GM12864 (cell line): ENCODE results near the gene NKAPL.

ENCODE experiments used
- DNase-seq: peaks from one replicate; pipeline ENCODE4 v3.0.0-alpha.2; 2011; ENCODE audit warnings: low read depth
- H3K4me3 ChIP-seq: 2 replicates; pipeline ENCODE4 v1.5.1; 2011; ENCODE audit warnings: mild to moderate bottlenecking, low read depth, low read length, control low read depth
- TF ChIP-seq, protein P1 (sequence below): IDR thresholded peaks from 2 replicates; pipeline ENCODE4 v1.5.1; 2011; ENCODE audit warnings: low read depth, mild to moderate bottlenecking, moderate library complexity, low read length, control low read depth, inconsistent platforms; ENCODE audit errors: missing control alignments

Gene NKAPL

DNA sequence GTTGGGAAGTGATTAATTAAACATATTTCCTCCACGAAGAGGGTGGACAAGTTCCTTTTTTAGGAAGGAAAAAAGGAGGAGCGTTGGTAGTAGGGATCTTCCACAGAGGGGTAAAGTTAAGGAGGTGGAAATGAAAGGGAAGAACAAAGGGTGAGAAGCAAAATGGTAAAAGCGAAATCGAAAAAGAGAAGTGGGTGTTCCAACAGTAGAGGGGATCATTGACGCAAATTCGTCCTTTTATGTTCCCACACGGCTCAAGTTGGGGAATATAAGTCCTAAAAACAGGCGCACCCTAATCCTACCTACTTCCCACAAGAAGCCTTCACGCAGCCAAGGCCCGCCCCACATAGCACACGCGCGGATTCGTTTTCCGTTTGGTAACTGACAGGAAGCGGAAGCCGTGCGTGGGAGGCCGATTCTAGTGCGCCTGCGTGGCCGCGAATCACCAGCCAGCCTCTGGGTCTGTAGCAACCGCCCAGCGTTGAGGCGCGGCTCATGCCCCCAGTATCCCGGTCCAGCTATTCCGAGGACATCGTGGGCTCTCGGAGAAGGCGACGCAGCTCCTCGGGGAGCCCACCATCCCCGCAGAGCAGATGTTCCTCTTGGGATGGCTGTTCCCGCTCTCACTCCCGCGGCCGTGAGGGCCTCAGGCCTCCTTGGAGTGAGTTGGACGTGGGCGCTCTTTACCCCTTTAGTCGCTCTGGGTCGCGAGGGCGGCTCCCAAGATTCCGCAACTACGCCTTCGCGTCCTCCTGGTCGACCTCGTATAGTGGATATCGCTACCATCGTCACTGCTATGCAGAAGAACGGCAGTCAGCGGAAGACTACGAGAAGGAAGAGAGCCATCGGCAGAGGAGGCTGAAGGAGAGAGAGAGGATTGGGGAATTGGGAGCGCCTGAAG lies at the start of gene NKAPL:
TSS of gene NKAPL (plus strand) at position 421 of the 901 bp plus-strand sequence. CDS start at position 496, 75 bp downstream.
- H3K4me3 ChIP-seq, result no peak within 1 kb of the TSS
- DNase-seq, result no peak
- TF ChIP-seq, protein P1, sequence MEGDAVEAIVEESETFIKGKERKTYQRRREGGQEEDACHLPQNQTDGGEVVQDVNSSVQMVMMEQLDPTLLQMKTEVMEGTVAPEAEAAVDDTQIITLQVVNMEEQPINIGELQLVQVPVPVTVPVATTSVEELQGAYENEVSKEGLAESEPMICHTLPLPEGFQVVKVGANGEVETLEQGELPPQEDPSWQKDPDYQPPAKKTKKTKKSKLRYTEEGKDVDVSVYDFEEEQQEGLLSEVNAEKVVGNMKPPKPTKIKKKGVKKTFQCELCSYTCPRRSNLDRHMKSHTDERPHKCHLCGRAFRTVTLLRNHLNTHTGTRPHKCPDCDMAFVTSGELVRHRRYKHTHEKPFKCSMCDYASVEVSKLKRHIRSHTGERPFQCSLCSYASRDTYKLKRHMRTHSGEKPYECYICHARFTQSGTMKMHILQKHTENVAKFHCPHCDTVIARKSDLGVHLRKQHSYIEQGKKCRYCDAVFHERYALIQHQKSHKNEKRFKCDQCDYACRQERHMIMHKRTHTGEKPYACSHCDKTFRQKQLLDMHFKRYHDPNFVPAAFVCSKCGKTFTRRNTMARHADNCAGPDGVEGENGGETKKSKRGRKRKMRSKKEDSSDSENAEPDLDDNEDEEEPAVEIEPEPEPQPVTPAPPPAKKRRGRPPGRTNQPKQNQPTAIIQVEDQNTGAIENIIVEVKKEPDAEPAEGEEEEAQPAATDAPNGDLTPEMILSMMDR, result no peak

DNA sequence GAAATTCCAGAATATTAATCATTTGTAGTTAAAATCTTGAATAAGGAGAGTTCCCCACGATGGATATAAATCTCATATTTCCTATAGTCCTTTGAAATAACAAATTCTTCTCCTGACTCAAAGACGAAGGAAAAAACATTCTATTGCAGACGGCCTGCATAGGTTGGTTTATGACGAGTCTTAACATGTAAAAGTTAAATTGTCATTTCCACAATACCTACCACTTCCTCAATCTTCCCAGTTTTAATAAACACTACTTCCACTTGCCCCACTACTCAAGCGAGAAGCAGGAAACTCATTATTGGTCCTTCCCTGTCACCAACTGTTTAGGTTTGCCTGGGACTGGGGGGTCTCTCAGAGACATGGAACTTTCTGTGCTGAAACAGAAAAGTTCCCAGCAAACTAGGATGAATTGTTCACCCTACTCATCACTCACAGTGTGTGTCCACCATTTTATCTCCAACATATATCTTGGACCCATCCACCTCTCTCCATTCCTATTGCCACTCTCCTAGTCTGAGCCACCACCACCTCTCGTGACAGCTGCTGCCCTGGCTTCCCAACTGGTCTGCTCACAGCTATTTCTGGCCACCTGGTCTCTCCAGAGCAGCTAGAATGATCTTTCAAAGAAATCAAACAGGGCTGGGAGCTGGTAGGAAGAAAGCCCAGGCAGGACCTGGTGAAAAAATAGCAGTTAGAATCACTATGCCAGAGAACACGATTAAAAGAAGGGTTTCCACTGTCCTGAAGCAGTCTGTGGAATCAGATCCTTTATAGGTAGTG lies 49.2 kb upstream of the NKAPL start:
- DNase-seq, result no peak
- H3K4me3 ChIP-seq, result no peak overlapping the region
- TF ChIP-seq, protein P1, result no peak

DNA sequence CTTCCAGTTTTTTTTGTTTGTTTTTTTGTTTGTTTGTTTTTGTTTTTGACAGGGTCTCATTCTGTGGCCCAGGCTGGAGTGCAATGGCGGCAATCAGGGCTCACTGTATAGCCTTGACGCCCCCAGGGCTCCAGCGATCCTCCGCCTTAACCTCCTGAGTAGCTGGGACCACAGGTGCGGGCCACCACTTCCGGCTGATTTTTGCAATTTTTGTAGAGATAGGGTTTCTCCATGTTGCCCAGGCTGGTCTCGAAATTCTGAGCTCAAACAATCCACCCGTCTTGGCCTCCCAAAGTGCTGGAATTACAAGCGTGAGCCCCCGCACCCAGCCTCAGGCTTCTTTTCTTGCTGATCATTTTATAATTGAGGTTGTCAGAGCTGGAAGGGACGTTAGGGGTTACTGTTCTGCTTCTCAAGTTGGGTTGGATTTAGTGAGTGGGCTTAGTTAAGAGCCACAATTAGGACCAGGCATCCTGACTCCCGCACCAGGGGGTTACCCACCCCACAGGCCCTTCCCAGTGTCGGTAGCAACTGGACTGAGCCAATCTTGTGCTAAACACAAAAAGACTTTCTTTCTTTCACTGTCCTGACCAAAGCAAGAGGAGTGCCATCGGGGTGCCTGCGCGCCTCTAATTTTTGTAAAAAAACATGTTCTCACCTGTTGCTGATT lies 47.1 kb upstream of the NKAPL start:
- no peak for DNase-seq
- peak overlapping the region; percentile 63 for H3K4me3 ChIP-seq
- TF ChIP-seq, protein P1, result no peak

DNA sequence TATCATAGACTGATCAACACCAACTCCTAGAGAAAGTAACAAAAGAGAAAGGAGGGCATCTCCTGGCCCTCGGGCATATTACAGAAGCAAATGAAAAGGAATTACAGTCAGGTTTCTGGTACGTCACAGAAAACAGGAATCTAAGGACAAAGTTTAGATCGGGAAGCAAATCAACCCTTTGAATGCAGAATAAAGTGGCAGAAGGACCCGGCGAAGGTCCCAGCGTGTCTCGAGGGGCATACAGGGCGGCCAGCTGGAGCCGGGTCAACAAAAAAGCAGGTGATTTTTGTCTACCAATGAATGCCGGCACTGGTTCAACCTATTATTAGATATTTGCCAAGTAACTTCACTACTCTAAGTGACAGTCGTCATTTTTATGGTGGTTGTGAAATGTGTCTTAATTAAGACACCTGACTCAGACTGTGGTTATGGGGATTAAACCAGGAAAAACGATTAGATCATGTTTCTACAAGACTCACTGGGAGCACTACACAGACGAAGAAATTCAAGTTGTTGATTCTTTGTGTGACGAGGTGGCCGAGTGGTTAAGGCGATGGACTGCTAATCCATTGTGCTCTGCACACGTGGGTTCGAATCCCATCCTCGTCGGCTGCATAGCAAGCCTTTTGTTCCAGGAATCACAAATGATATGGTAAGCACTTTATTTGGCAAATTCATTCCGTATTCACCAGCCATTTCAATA lies 46.4 kb upstream of the NKAPL start:
- peak overlapping the region; percentile 63 for H3K4me3 ChIP-seq
- DNase-seq, result peak; percentile 66
- TF ChIP-seq, protein P1, result peak; percentile 9

DNA sequence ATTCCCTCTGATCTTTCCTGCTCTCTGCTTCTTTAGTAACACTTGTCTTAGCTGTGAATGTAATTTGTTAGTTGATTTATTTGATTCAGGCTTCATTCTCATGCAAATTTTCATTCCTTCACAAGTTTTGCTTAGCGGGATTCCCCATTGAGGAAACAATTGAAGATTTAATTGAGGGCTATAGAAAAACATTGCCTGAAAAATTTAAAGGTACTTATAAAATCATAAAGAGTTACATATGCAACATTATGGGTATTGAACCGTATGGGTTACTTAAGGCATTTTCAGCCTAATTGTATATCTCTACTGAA lies 45.9 kb upstream of the NKAPL start:
- no peak for DNase-seq
- TF ChIP-seq, protein P1, result no peak
- no peak overlapping the region; the same call in 1 of the 2 replicates for H3K4me3 ChIP-seq

DNA sequence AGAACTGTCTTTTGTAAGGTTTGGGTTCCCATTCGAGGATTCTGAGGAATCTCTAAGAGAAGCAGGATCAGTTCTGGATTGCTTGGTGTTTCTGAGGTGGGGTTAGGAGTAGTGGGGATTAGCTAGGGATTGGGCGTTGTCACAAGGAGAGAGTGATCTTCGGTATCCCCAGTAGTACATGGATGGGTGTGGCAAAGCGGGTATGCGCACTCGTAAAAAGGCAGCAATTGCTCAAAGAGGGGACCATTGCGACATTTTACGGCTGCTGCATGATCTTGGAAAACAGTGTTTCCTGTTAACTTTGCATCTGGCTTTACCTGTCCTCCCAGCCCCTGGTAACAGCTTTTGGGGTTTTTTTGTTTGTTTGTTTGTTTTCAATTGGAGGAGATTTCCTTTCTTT lies 43.7 kb upstream of the NKAPL start:
- TF ChIP-seq, protein P1, result no peak
- DNase-seq, result no peak
- no peak overlapping the region for H3K4me3 ChIP-seq
